KG1 (cell line): ENCODE data around the gene ESR1.

Experiments used
- DNase-seq: peaks from one replicate; lab custom pipeline; 2025; lab: John Stamatoyannopoulos, UW

The ESR1 gene

GRCh38 chr6:152173957-152174356 is 366.5 kb downstream of the ESR1 start:
- no peak for DNase-seq

- DNase-seq, result no peak
Observed at GRCh38 chr6:152176268-152176667, 368.8 kb downstream of the ESR1 start.
